Activated naive CD8-positive, alpha-beta T cell treated with anti-CD3 and anti-CD28 coated beads for 36 hours (primary cell): Measurements from ENCODE around the gene OTOG. TPM values are rescaled to one million over a fixed set of nuclear protein-coding genes. Genes with fewer than 3 reads are reported as not detected.

Experiments used
- DNase-seq: peaks from one replicate; pipeline ENCODE4 v3.0.0; 2021
- H3K27ac Mint-ChIP-seq: one replicate; pipeline ENCODE4 v1.8.0; 2022; ENCODE audit warnings: mild to moderate bottlenecking, moderate library complexity, mixed read lengths
- H3K27me3 Mint-ChIP-seq: one replicate; pipeline ENCODE4 v1.8.0; 2022; ENCODE audit warnings: mild to moderate bottlenecking, mixed read lengths
- H3K36me3 Mint-ChIP-seq: one replicate; pipeline ENCODE4 v1.8.0; 2021; ENCODE audit warnings: mild to moderate bottlenecking, mixed read lengths
- H3K4me1 Mint-ChIP-seq: one replicate; pipeline ENCODE4 v1.8.0; 2021; ENCODE audit warnings: mixed read lengths
- H3K4me3 Mint-ChIP-seq: one replicate; pipeline ENCODE4 v1.8.0; 2022; ENCODE audit warnings: mild to moderate bottlenecking, moderate library complexity, mixed read lengths
- H3K9me3 Mint-ChIP-seq: one replicate; pipeline ENCODE4 v1.8.0; 2022; ENCODE audit warnings: mixed read lengths
- total RNA-seq, 2 experiments: library from RNA; stranded (reverse); gene quantifications; one replicate each; pipeline ENCODE4 v1.2.3, GENCODE V29; 2021

The OTOG gene
- total RNA-seq, 2 experiments from 2014 or later: not detected

- Mint-ChIP-seq H3K27me3 (peaks cover 4% of the 10 kb centered on the region), H3K27ac (no peak overlapping the region), H3K9me3 (no peaks in the 10 kb centered on the region), H3K4me3 (no peak overlapping the region), H3K4me1 (no peaks in the 10 kb centered on the region), H3K36me3 (no peaks in the 10 kb centered on the region)
- DNase-seq: no peak
These were observed 47.7 kb downstream of the OTOG start for GRCh38 chr11:17594686-17595192.

GRCh38 chr11:17595526-17596309 is 48.7 kb downstream of the OTOG start:
- no peak for DNase-seq
- no peaks in the 10 kb centered on the region for H3K9me3 Mint-ChIP-seq
- no peak overlapping the region for H3K27ac Mint-ChIP-seq
- H3K36me3 Mint-ChIP-seq: no peaks in the 10 kb centered on the region
- peaks cover under 1% of the 10 kb centered on the region for H3K4me1 Mint-ChIP-seq
- peaks cover 4% of the 10 kb centered on the region for H3K27me3 Mint-ChIP-seq
- H3K4me3 Mint-ChIP-seq: no peak overlapping the region

- H3K4me1 Mint-ChIP-seq: peaks cover 5% of the 10 kb centered on the region
- no peaks in the 10 kb centered on the region for H3K9me3 Mint-ChIP-seq
- no peak overlapping the region for H3K4me3 Mint-ChIP-seq
- no peaks in the 10 kb centered on the region for H3K36me3 Mint-ChIP-seq
- no peak for DNase-seq
- peaks cover 4% of the 10 kb centered on the region for H3K27me3 Mint-ChIP-seq
- no peak overlapping the region for H3K27ac Mint-ChIP-seq
These were observed 49.2 kb downstream of the OTOG start for GRCh38 chr11:17596310-17596669.

GRCh38 chr11:17596711-17597110 is 49.7 kb downstream of the OTOG start:
- no peak for DNase-seq
- H3K9me3 Mint-ChIP-seq: no peaks in the 10 kb centered on the region
- no peak overlapping the region for H3K27ac Mint-ChIP-seq
- H3K4me1 Mint-ChIP-seq: peaks cover 9% of the 10 kb centered on the region
- H3K4me3 Mint-ChIP-seq: no peak overlapping the region
- no peaks in the 10 kb centered on the region for H3K36me3 Mint-ChIP-seq
- peaks cover 4% of the 10 kb centered on the region for H3K27me3 Mint-ChIP-seq

GRCh38 chr11:17597770-17598169 is 50.7 kb downstream of the OTOG start:
- no peaks in the 10 kb centered on the region for H3K9me3 Mint-ChIP-seq
- no peak overlapping the region for H3K4me3 Mint-ChIP-seq
- peaks cover 4% of the 10 kb centered on the region for H3K27me3 Mint-ChIP-seq
- no peak overlapping the region for H3K27ac Mint-ChIP-seq
- DNase-seq: no peak
- H3K36me3 Mint-ChIP-seq: no peaks in the 10 kb centered on the region
- H3K4me1 Mint-ChIP-seq: peaks cover 9% of the 10 kb centered on the region

GRCh38 chr11:17598700-17599459 is 51.8 kb downstream of the OTOG start:
- Mint-ChIP-seq H3K4me1 (peaks cover 9% of the 10 kb centered on the region), H3K27ac (no peak overlapping the region), H3K4me3 (no peak overlapping the region), H3K9me3 (no peaks in the 10 kb centered on the region), H3K27me3 (peaks cover 4% of the 10 kb centered on the region), H3K36me3 (no peaks in the 10 kb centered on the region)
- DNase-seq: peak; percentile 69

GRCh38 chr11:17599460-17599925 is 52.4 kb downstream of the OTOG start:
- Mint-ChIP-seq H3K9me3 (no peaks in the 10 kb centered on the region), H3K36me3 (no peaks in the 10 kb centered on the region), H3K4me1 (peaks cover 9% of the 10 kb centered on the region), H3K27me3 (peaks cover 4% of the 10 kb centered on the region), H3K4me3 (no peak overlapping the region), H3K27ac (no peak overlapping the region)
- no peak for DNase-seq

- Mint-ChIP-seq H3K36me3 (no peaks in the 10 kb centered on the region), H3K4me3 (no peak overlapping the region), H3K4me1 (peaks cover 9% of the 10 kb centered on the region), H3K27ac (no peak overlapping the region), H3K27me3 (peaks cover 4% of the 10 kb centered on the region), H3K9me3 (no peaks in the 10 kb centered on the region)
- no peak for DNase-seq
These were observed 53.5 kb downstream of the OTOG start for GRCh38 chr11:17600316-17601255.

- Mint-ChIP-seq H3K9me3 (no peaks in the 10 kb centered on the region), H3K27me3 (peaks cover 4% of the 10 kb centered on the region), H3K4me3 (no peak overlapping the region), H3K27ac (no peak overlapping the region), H3K36me3 (no peaks in the 10 kb centered on the region), H3K4me1 (peaks cover 9% of the 10 kb centered on the region)
- no peak for DNase-seq
These were observed 54.2 kb downstream of the OTOG start for GRCh38 chr11:17601256-17601671.

- Mint-ChIP-seq H3K36me3 (no peaks in the 10 kb centered on the region), H3K27me3 (peaks cover 4% of the 10 kb centered on the region), H3K9me3 (no peaks in the 10 kb centered on the region), H3K27ac (peak overlapping the region; percentile 21), H3K4me3 (no peak overlapping the region), H3K4me1 (peaks cover 9% of the 10 kb centered on the region)
- no peak for DNase-seq
These were observed 54.6 kb downstream of the OTOG start for GRCh38 chr11:17601676-17602075.

- Mint-ChIP-seq H3K27ac (no peak overlapping the region), H3K27me3 (peaks cover 4% of the 10 kb centered on the region), H3K36me3 (no peaks in the 10 kb centered on the region), H3K4me3 (no peak overlapping the region), H3K4me1 (peaks cover 9% of the 10 kb centered on the region), H3K9me3 (no peaks in the 10 kb centered on the region)
- DNase-seq: no peak
These were observed 55.3 kb downstream of the OTOG start for GRCh38 chr11:17602105-17603001.

GRCh38 chr11:17603056-17603825 is 56.2 kb downstream of the OTOG start:
- H3K27ac Mint-ChIP-seq: no peak overlapping the region
- H3K27me3 Mint-ChIP-seq: peaks cover 4% of the 10 kb centered on the region
- no peak overlapping the region for H3K4me3 Mint-ChIP-seq
- no peaks in the 10 kb centered on the region for H3K9me3 Mint-ChIP-seq
- no peaks in the 10 kb centered on the region for H3K36me3 Mint-ChIP-seq
- DNase-seq: no peak
- peaks cover 9% of the 10 kb centered on the region for H3K4me1 Mint-ChIP-seq

GRCh38 chr11:17604201-17604914 is 57.3 kb downstream of the OTOG start:
- Mint-ChIP-seq H3K36me3 (no peaks in the 10 kb centered on the region), H3K9me3 (no peaks in the 10 kb centered on the region), H3K4me3 (no peak overlapping the region), H3K27me3 (peaks cover under 1% of the 10 kb centered on the region), H3K4me1 (peaks cover 9% of the 10 kb centered on the region), H3K27ac (no peak overlapping the region)
- DNase-seq: no peak
